ENCODE data around the gene CDKN3.

DNA sequence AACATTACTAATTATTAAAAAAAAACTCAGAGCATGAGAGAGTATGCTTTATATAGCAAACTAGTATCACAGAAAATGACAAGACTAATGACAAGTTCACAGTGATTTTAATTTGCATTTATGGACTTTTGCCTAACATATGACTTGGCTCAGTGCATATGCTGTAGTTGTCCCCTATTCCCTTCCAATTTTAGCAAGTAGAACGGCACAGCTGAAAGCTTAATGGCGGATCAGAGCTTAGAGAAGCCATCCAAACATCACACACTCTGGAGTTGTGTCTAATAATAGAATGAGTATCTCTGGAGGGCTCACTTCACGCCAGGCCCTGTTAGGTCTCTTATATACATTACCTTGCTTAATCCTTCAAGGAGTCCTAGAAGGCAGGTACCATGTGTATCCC is 31.1 kb downstream of the CDKN3 start:
- TF ChIP-seq ELF1 (IDR thresholded peaks at IDR 0.05; ENCODE audit: borderline replicate concordance, low read depth) (no peak), SP1 (IDR thresholded peaks at IDR 0.05; ENCODE audit: low read depth) (no peak), MAX (IDR thresholded peaks at IDR 0.05) (no peak), EZH2phosphoT487 (IDR thresholded peaks at IDR 0.05; ENCODE audit: borderline replicate concordance) (no peak), ZFX (IDR thresholded peaks at IDR 0.05) (no peak), POLR2A (IDR thresholded peaks at IDR 0.05; ENCODE audit: borderline replicate concordance, extremely low read depth, insufficient read depth, insufficient read length) (no peak), ATF3 (IDR thresholded peaks at IDR 0.05) (no peak), POLR2AphosphoS5 (IDR thresholded peaks at IDR 0.05; ENCODE audit: low read depth, low read length) (no peak), EZH2 (IDR thresholded peaks at IDR 0.05) (no peak), SRF (IDR thresholded peaks at IDR 0.05; ENCODE audit: low read depth) (no peak), JUND (IDR thresholded peaks at IDR 0.05) (no peak), RAD21 (IDR thresholded peaks at IDR 0.05; ENCODE audit: low read depth) (no peak), CEBPB (IDR thresholded peaks at IDR 0.05; ENCODE audit: low read depth) (no peak)
- TF ChIP-seq, protein P1, sequence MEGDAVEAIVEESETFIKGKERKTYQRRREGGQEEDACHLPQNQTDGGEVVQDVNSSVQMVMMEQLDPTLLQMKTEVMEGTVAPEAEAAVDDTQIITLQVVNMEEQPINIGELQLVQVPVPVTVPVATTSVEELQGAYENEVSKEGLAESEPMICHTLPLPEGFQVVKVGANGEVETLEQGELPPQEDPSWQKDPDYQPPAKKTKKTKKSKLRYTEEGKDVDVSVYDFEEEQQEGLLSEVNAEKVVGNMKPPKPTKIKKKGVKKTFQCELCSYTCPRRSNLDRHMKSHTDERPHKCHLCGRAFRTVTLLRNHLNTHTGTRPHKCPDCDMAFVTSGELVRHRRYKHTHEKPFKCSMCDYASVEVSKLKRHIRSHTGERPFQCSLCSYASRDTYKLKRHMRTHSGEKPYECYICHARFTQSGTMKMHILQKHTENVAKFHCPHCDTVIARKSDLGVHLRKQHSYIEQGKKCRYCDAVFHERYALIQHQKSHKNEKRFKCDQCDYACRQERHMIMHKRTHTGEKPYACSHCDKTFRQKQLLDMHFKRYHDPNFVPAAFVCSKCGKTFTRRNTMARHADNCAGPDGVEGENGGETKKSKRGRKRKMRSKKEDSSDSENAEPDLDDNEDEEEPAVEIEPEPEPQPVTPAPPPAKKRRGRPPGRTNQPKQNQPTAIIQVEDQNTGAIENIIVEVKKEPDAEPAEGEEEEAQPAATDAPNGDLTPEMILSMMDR (IDR thresholded peaks at IDR 0.05 in 2 of 3, conservative IDR thresholded peaks at IDR 0.05 in 1 of 3; ENCODE audit: borderline replicate concordance in 1 of 3, insufficient read depth in 1 of 3, low read depth in 2 of 3, low read length in 2 of 3): no peak
